Globus pallidus (tissue), 1 donor: Measurements from ENCODE around the gene CRAMP1.

ENCODE experiments used
- DNase-seq: peaks from one replicate; pipeline ENCODE4 v3.0.0-alpha.2; 2015; ENCODE audit warnings: low spot score

CRAMP1 gene

DNA sequence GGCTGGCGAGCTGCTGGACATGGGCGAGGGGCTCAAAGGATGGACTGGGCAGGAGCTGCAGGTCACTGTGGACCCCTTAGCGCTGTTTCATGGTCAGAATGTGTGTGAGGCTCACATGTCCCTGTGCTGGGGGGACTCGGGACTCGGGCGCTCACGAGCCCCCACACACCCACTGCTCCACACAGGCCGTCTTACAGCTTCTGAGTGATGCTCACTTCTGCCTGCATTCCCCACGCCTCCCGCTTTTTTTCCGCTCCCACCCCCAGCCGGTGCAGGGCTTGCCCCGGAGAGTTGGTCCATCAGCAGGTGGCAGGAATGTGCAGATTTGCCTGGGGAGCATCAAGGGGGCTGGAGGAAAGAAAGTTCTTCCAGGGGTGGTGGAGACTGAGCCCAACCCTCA is 45.7 kb downstream of the CRAMP1 start:
- no peak for DNase-seq

DNA sequence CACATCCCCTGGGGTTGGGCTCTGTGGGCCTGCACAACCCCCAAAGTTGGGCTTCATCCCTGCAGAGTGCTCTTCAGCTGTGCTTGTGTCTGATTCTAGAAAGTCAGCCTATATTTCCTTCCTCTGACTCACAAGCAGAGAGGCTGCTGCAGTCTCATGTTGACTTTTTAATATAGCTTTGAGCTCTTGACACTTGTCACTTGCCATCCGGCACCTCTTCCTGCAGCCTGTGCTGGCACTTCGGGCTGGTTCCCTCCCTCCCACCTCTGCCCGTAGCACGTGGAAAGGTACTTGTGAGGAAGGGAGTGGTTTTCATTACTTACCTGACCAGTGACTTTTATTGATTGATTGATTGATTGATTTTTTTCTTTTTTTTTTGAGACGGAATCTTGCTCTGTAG is 46.9 kb downstream of the CRAMP1 start:
- no peak for DNase-seq

DNA sequence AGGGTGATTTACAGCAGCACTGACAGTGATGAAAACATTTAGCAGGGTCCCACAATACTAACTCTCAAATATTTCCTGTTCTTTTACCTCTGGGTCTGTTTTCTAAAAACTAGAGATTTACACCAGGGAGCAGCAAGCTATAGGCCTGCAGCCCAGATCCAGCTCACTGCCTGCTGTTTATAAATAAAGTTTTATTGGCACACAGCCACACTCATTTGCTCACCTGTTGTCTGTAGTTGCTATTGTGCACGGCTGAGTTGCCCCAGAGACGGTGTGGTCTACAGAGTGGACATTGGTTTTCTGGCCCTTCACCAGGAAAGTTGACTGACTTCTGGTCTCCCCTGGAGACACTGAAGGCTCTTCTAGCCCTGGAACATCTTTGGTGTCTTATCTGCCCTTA is 49.7 kb downstream of the CRAMP1 start:
- no peak for DNase-seq

DNA sequence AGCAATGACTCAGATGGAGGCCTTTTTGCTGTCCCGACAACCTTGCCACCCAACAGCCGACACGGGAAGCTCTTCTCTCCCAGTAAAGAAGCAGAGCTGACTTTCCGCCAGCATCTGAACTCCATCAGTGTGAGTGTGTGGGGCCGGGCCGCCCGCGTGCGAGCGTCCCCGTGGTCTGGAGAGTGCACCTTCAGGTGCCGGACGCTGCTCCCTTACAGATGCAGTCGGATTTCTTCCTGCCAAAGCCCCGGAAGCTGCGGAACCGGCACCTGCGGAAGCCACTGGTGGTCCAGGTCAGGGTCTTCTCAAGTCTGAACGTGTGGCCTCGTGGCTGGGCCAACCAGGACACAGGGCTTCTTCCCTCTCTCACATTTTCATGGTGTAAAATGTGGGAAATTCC is 50.4 kb downstream of the CRAMP1 start:
- no peak for DNase-seq

DNA sequence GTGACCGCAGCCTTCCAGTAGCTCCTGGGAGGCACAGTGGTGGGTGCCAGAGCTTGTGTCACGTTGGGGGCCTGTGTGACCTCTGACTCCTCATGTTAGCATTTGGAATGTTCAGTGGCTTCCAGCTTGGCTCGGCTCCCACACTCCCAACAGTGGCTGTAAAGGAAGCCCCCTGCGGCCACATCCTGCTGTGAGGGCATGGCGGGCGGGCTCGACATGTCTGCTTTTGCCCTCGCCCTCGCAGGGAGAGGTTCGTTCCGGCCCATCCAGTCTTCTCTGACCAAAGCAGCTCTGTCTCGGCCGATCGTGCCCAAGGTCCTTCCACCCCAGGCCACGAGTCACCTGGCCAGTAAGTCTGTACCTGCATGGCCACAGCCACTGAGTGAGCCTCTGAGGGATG is 53.7 kb downstream of the CRAMP1 start:
- no peak for DNase-seq

DNA sequence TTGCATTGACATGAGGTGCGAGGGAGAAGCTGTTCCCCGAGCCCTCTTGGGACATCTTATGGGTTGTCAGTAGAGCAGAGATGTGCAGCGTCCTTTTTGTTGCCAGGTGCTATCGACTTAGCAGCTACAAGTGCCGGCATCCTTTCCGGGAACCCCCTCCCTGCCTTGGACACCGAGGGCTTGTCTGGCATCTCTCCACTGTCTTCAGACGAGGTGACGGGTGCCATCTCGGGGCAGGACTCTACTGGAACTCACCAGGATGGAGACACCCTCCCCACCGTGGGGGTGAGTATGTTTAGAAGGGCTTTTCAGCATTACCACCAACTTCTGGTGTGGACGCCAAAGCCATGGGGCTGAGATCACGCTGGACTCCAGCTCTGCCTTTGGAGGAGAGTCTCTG is 54.2 kb downstream of the CRAMP1 start:
- no peak for DNase-seq

DNA sequence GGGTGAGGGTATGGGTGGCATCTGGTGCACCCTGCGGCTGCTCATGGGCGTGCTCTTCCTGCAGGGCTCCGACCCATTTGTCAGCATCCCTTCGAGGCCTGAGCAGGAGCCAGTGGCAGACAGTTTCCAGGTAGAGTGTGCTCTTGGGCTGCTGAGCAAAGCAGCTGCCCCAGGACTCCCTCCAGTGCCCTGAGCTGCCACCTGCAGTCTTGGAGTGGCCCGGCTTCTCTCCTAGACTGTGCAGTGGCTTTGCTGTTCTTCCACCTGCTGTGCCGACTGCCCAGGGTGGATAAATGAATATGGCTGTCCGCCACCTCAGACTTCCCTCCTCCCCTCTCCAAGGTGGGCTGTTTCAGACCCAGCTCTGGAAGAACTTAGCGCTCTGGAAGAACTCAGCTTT is 55.1 kb downstream of the CRAMP1 start:
- DNase-seq = no peak

DNA sequence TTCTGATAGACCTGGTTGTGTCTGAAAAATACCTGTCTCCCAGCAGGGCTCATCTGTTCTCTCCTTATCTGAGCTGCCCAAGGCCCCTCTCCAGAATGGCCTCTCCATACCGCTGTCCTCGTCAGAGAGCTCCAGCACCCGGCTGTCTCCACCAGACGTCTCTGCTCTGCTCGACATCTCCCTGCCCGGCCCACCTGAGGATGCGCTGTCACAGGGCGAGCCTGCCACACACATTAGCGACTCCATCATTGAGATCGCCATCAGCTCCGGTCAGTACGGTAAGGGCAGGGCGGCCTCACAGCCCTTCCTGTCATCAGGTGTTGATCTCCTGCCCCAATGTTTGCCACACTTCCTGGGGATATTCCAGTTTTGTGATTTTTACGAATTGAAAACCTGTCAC is 55.8 kb downstream of the CRAMP1 start:
- DNase-seq = no peak

DNA sequence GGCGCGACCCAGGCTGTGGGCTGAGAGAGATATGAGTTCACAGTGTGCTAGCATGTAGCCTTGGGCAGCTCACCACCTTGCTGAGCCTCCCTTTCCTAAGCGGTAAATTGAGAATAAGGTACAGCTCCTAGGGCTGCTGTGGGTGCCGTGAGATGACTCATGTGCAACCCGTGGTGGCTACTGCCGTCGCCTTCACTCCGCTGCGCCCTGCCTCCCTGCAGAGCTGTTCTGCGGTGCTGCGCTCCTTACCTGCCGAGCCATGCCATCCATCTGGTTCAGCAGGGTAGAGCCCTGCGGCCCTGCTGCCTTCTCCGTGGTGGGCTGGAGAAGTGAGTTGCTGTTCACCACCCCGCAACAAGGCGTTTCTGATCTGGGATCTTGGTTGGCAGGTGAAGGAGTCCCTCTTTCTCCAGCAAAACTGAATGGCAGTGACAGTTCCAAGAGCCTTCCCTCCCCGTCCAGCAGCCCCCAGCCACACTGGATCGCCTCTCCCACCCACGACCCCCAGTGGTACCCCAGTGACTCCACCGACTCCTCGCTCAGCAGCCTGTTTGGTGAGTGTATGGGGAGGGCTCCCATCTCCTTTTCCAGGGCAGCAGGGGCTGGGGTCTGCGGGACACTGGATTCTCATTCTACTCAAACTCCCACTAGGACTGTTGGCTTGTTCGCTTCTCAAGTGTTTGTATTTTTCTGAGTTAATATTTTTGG is 56.6 kb downstream of the CRAMP1 start:
- no peak for DNase-seq

DNA sequence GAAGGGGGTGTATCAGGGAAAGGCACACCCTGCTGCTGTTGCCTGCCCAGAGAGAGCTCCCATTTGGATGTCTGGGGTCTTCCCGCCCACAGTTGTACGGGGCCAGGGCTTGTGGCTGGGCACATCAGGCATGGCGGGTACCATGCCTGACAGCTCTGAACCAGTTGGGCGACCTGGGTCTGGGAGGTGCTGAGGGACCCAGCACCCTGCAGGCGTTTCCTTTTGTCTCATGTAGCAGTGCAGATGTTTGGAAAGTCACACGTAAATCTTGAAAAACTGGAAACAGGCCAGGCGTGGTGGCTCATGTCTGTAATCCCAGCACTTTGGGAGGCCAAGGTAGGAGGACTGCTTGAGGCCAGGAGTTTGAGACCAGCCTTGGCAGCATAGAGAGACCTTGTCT is 57.5 kb downstream of the CRAMP1 start:
- no peak for DNase-seq

DNA sequence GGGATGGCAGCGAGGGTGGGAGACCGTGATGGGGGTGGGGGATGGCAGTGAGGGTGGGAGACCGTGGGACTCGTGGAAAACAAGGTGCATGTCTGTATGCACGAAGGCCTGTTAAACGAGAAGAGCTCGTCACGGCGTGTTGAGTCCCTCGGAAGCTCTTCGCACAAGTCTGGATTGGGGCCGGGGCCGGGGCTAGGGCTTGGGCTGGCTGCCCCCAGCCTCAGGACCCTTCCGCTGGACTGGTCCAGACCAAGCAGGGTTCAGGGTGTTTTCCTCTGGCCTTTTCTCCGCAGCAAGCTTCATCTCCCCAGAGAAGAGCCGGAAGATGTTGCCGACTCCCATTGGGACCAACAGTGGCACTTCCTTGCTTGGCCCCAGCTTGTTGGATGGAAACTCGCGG is 58.2 kb downstream of the CRAMP1 start:
- no peak for DNase-seq

DNA sequence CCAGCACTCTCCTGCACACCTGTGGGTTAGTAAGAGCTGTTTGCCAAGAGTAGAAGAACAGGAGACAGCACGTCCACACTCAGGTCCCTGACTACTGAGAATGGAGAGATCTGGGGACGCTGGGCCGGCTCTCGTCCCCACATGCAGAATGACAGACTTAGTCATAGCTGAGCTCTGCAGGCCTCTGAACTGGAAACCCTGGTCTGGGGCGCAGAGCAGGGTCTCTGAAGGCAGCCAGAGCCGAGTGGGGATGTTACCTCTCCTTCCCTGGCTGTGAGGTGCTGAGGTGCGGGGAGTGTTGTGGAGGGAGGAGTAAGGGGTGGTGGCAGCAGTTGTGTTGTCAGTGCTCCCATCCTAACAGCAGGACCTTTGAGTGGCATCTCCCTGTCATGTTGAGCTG is 58.7 kb downstream of the CRAMP1 start:
- no peak for DNase-seq

DNA sequence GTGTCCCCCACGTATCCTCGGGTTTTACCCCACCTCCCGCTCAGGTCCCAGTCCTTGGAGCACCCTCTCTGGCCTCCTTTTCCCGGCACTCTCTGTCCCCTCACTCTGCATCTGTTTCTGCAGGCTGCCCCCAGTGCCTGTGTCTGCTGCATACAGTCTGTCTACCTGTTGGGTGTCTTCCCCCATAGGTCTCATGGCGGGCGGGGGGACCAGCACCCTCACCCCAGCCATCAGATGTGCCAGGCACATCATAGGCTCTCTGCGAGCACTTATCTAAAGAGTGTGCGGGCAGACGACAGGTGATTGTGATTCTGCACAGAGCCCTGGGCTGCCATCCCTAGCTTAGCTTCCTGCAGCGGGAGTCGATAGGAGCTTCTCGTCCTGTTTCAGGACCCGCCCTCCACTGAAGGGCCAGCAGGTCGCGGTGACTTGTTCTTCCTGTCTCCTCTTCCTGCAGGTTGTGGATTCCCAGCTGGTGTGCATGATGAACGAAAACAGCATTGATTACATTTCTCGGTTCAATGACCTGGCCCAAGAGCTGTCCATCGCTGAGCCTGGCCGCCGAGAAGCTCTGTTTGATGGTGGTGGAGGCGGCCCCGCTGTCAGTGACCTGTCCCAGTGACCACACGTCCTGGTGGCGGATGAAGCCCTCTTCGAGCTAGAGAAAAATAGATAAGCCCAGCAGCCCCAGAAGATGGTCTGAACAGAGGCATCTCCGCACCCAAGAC is 61.4 kb downstream of the CRAMP1 start:
- no peak for DNase-seq

DNA sequence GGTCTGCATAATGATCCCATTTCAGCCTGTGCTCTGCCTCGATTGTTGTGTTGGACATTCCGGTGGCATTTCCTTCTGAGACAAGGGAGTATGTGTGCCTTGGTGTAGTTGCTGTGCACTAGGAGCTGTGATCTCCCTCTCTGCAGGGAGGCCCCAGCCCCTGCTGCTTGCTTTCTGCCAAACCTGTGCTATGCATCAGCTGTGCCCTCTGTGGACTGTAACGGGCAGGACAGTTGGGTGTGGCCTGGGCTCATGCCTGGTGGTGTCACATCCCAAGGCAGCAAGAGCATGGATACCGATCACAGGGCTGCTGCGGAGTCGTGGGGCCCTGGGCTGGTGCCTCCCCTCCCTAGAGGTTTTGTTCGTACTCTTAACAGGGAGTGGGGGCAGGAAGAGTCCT is 62.1 kb downstream of the CRAMP1 start:
- no peak for DNase-seq

DNA sequence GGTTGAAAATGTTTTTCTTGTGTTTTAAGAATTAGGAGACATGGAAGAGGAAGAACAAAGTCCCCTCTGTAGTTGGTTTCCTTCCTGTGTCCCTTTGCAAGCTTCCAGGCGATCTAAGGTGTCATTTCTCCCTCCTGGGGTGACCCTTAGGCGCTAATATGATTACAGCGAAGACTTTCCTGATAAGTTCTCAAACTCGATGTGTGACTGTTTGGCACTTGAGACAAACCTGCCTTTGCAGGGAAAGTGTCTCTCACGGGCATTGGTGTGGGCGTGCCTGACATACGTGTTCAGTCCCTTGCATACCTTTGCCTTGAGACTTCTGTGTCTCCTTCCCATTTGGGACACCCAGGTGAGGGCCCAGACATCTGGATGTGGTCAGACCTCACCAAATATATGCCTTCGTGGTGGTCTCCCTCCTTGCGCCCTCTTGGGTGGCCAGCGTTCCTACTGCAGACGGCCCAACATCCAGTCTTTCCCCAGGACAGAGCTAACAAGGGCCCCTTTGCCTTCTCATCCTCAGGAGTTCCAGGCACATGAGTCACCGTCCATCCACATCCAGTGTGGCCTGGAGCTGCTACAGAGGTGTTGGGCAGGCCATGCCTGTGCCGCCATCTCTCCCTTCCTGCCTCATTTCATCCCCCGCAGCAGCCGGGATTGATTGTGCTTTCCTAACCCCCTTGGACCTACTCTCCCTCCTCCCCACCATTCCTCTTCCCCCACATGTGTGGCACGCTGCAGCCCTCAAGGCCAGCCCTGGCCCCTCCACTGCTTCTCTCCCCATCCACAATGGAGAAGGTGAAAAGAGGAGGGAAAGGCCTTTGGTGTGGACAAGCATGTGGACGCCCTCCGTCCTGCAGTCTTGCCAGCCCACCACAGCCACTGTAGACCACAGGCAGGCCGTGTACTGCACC is 62.8 kb downstream of the CRAMP1 start:
- DNase-seq = no peak

DNA sequence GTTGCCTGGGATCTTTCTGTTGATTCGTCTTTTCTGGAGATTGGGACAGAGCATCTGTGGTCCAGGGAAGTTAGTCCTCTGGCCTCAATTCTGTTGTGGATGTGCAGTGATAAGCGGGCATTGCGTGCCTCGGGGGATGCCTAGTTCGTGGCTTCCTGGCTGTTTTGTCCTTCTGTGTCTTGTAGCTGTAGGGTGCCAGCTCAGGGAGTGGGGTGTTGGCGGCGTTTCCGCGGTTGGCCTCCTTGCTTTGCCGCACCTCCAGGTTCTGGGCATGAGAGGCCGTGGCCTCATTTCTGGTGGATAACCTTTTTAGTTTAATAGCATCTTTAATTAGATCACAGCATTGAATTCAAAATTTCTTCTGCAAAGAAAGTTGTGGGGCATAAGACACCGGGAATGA is 64.5 kb downstream of the CRAMP1 start:
- no peak for DNase-seq

DNA sequence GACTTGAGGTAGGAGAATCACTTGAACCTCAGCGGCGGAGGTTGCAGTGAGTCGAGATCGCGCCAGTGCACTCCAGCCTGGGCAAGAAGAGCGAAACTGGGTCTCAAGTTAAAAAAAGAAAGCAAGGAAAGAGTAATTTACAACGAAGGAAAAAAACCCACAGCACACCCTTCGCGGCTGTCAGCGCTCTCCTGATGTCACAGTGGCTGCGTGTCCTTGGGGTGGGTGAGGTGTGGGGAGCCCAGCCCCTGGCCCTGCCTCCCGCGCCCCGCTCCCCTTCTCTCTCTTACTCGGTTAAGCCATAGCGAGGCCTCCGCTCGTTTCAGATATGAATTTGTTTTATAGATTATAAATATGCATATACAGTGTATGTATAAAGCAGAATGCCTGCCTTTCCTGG is 65.2 kb downstream of the CRAMP1 start:
- DNase-seq = no peak

DNA sequence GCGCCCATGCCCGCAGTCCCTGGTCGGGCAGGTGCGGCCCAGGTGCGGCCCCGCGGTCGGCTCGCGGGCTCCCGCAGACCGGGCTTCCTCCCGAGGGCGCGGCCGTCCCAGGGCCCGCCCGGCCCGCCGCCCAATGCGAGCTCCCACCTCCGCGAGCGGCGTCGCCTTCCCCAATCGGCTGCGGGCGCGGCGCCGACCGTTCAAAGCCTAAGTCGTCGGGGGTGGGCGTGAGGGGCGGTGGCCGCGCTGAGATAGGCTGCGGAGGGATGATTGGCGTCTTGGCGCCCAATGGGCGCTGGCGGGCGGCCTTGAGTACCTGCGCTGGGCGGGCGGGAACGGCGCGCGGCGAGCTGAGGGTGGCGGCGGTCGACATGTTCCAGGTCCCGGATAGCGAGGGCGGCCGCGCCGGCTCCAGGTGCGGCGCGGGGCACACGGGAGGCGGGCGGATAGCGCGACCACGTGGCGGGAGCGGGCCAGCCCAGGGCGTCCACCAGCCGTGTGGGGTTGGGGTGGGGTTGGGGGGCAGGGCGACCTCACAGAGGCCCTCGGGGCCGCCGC is 65.9 kb downstream of the CRAMP1 start, which contains the start of gene JPT2:
Gene JPT2, plus strand, starts transcription at position 338 of the 558 bp plus-strand sequence. Its CDS starts 34 bp downstream, at position 372.
- DNase-seq = peak; percentile 92

DNA sequence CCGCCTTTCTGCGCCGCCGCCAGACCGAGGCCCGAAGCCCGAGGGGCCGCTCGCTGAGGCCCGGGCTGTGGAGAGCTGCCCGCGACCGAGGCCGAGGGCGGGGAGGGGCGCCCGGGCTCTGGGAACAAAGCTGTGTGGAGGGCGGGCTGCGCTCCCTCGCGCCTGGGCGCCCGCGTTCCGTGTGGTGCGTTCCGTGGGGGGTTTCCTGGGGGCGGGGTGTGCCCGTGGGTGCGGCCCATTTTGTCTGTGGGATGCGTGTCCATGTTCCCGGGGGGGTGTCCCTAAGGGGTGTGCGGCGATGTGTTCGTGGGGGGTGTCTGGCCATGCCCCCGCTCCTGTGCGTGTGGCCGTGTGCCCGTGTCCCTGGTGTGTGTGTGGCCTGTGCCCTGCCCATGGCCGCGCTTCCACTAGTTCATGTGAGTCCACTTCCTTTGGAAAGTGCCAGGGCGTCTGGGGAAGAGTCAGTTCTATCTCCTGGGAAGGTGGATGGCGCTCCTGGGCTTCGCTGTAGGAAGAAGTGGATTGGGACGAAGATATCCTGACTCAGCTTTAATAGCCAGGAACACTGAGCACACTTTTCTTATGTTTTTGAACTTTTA is 66.4 kb downstream of the CRAMP1 start:
- peak; percentile 23 for DNase-seq

DNA sequence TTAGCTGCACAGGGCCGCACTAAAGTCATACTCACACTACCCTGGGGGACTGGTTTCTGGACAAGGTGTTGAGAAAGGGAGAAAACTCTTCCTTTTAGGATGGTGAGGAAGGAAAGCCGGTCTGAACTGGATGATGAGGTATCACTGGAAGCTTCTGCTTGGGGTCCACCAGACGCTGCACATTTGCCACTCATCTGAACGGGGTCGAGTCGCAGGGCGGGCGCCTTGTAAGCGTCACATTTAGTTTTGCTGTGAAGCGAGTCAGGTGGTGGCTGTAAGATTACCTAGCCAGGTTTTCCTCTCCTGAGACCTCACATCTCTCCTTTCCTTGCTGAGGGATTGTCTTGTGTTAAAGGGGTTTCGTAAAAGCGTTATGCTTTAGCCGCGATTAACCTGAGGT is 68.2 kb downstream of the CRAMP1 start:
- DNase-seq = no peak

DNA sequence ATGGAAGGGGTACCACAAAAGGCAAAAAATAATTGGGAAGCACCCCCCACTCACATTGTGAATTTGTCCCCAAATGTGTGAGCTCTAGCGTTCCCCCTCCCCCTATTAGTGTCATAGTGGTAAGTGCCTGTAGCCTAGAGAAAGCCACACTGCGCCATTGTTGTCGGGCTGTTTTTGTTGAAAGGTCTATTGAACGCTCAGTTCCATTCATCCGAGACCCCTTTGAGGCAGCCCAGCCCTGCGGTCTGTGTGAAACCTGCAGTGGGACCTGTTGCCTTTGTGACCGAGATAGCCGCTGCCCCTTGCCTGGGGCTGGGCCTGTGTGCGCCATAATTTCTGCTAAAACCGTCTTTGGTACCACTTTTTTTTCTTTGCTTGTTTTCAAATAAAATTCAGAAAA is 68.9 kb downstream of the CRAMP1 start:
- DNase-seq = peak; percentile 41
